H9 (cell line): ENCODE data around the gene ELOVL2. TPM values are rescaled to one million over a fixed set of nuclear protein-coding genes. Genes with fewer than 3 reads are reported as not detected.

Source experiments
- DNase-seq: peaks from one replicate; pipeline ENCODE4 v3.0.0-alpha.2; 2017
- H2AFZ ChIP-seq: one replicate; pipeline ENCODE4 v1.6.1; 2013; ENCODE audit warnings: mild to moderate bottlenecking, low read length, control low read depth, moderate library complexity
- H2AK5ac ChIP-seq: 2 replicates; pipeline ENCODE4 v1.6.1; 2013; ENCODE audit warnings: low read length, control low read depth, mixed read lengths; ENCODE audit not compliant: insufficient read length
- H2BK120ac ChIP-seq: one replicate; pipeline ENCODE4 v1.6.1; 2013; ENCODE audit warnings: low read depth, mild to moderate bottlenecking, low read length, control low read depth, inconsistent platforms; ENCODE audit not compliant: poor library complexity, severe bottlenecking
- H2BK12ac ChIP-seq: 2 replicates; pipeline ENCODE4 v1.6.1; 2013; ENCODE audit warnings: low read length, control low read depth, mixed read lengths, low read depth; ENCODE audit not compliant: insufficient read length
- H2BK15ac ChIP-seq: 2 replicates; pipeline ENCODE4 v1.6.1; 2013; ENCODE audit warnings: low read depth, low read length, control low read depth
- H2BK20ac ChIP-seq: one replicate; pipeline ENCODE4 v1.6.1; 2013; ENCODE audit warnings: low read depth, mild to moderate bottlenecking, low read length, control low read depth, inconsistent platforms; ENCODE audit not compliant: poor library complexity, severe bottlenecking
- H2BK5ac ChIP-seq: 2 replicates; pipeline ENCODE4 v1.6.1; 2013; ENCODE audit warnings: low read length, control low read depth, mixed read lengths; ENCODE audit not compliant: insufficient read length
- H3K14ac ChIP-seq: 2 replicates; pipeline ENCODE4 v1.6.1; 2013; ENCODE audit warnings: low read length, control low read depth; ENCODE audit not compliant: insufficient read depth
- H3K18ac ChIP-seq: 2 replicates; pipeline ENCODE4 v1.6.1; 2013; ENCODE audit warnings: low read depth, mild to moderate bottlenecking, mixed read lengths, low read length, control low read depth; ENCODE audit not compliant: insufficient read length
- H3K23ac ChIP-seq: 2 replicates; pipeline ENCODE4 v1.6.1; 2013; ENCODE audit warnings: low read length, control low read depth, mixed read lengths, low read depth; ENCODE audit not compliant: insufficient read length
- H3K23me2 ChIP-seq: 2 replicates; pipeline ENCODE4 v1.6.1; 2013; ENCODE audit warnings: low read depth, mild to moderate bottlenecking, mixed read lengths, low read length, control low read depth; ENCODE audit not compliant: insufficient read length, poor library complexity, severe bottlenecking
- H3K27ac ChIP-seq: 2 replicates; pipeline ENCODE4 v1.5.1; 2013; ENCODE audit warnings: low read length, control low read depth, mixed read lengths, low read depth; ENCODE audit not compliant: insufficient read length
- H3K27me3 ChIP-seq: 2 replicates; pipeline ENCODE4 v1.6.1; 2013; ENCODE audit warnings: low read length, control low read depth, inconsistent platforms; ENCODE audit not compliant: insufficient read depth
- H3K4ac ChIP-seq: 2 replicates; pipeline ENCODE4 v1.6.1; 2013; ENCODE audit warnings: low read depth, mild to moderate bottlenecking, control low read depth, inconsistent platforms, low read length, moderate library complexity
- H3K4me1 ChIP-seq: 2 replicates; pipeline ENCODE4 v1.6.1; 2013; ENCODE audit warnings: low read length, control low read depth, inconsistent platforms; ENCODE audit not compliant: insufficient read depth
- H3K4me2 ChIP-seq: 2 replicates; pipeline ENCODE4 v1.6.1; 2013; ENCODE audit warnings: low read length, control low read depth, mixed read lengths; ENCODE audit not compliant: insufficient read length, insufficient read depth
- H3K56ac ChIP-seq: 2 replicates; pipeline ENCODE4 v1.6.1; 2013; ENCODE audit warnings: low read depth, mild to moderate bottlenecking, mixed read lengths, low read length, control low read depth; ENCODE audit not compliant: insufficient read length
- H3K79me1 ChIP-seq: 2 replicates; pipeline ENCODE4 v1.6.1; 2013; ENCODE audit warnings: low read depth, mild to moderate bottlenecking, moderate library complexity, low read length, control low read depth, inconsistent platforms; ENCODE audit not compliant: insufficient read depth, poor library complexity, severe bottlenecking
- H3K79me2 ChIP-seq: 2 replicates; pipeline ENCODE4 v1.6.1; 2013; ENCODE audit warnings: low read length, control low read depth, inconsistent platforms; ENCODE audit not compliant: insufficient read depth
- H3K9ac ChIP-seq: 2 replicates; pipeline ENCODE4 v1.6.1; 2013; ENCODE audit warnings: low read length, control low read depth, mixed read lengths; ENCODE audit not compliant: insufficient read length; ENCODE audit errors: extremely low read depth
- H3K9me3 ChIP-seq: one replicate; pipeline ENCODE4 v1.6.1; 2013; ENCODE audit warnings: low read depth, low read length, inconsistent platforms; ENCODE audit not compliant: control insufficient read depth
- H3T11ph ChIP-seq: one replicate; pipeline ENCODE4 v1.6.1; 2013; ENCODE audit warnings: mild to moderate bottlenecking, low read length, control low read depth, inconsistent platforms
- H4K20me1 ChIP-seq: one replicate; pipeline ENCODE4 v1.6.1; 2013; ENCODE audit not compliant: control insufficient read depth, insufficient read length, insufficient read depth
- H4K5ac ChIP-seq: 2 replicates; pipeline ENCODE4 v1.6.1; 2013; ENCODE audit warnings: low read depth, mild to moderate bottlenecking, mixed read lengths, low read length, control low read depth; ENCODE audit not compliant: insufficient read length
- H4K8ac ChIP-seq: replicated peaks from 2 replicates; pipeline ENCODE4 v1.6.1; 2013; ENCODE audit warnings: low read length, control low read depth, mixed read lengths, low read depth; ENCODE audit not compliant: insufficient read length
- H4K91ac ChIP-seq: 2 replicates; pipeline ENCODE4 v1.6.1; 2013; ENCODE audit warnings: low read depth, mild to moderate bottlenecking, moderate library complexity, mixed read lengths, low read length, control low read depth; ENCODE audit not compliant: insufficient read length
- H3K27ac Mint-ChIP-seq, 3 experiments: 2 replicates in 2 of 3; 3 replicates in 1 of 3; pipeline ENCODE4 v1.8.0; 2020 to 2021; ENCODE audit warnings: mixed read lengths in 3 of 3, mild to moderate bottlenecking in 1 of 3, moderate library complexity in 1 of 3
- H3K27me3 Mint-ChIP-seq: 2 replicates; pipeline ENCODE4 v1.8.0; 2021; ENCODE audit warnings: low read depth, mild to moderate bottlenecking, moderate library complexity, mixed read lengths
- H3K36me3 Mint-ChIP-seq, 3 experiments: 2 replicates in 2 of 3; 3 replicates in 1 of 3; pipeline ENCODE4 v1.8.0; 2020 to 2021; ENCODE audit warnings: low read depth in 3 of 3, mixed read lengths in 3 of 3; ENCODE audit not compliant: insufficient read depth in 1 of 3
- H3K4me1 Mint-ChIP-seq, 2 experiments: 2 replicates each; pipeline ENCODE4 v1.8.0; 2020; ENCODE audit warnings: mixed read lengths in 2 of 2
- H3K4me3 Mint-ChIP-seq, 2 experiments: 2 replicates in 1 of 2; 3 replicates in 1 of 2; pipeline ENCODE4 v1.8.0; 2020 to 2021; ENCODE audit warnings: mild to moderate bottlenecking in 2 of 2, mixed read lengths in 2 of 2, moderate library complexity in 1 of 2
- H3K9me3 Mint-ChIP-seq, 2 experiments: 2 replicates in 1 of 2; 3 replicates in 1 of 2; pipeline ENCODE4 v1.8.0; 2020; ENCODE audit warnings: mild to moderate bottlenecking in 2 of 2, mixed read lengths in 2 of 2, moderate library complexity in 1 of 2
- WGBS: extraction: QIAGEN DNeasy Blood & Tissue Kit; methylation state at CpG from one replicate; pipeline ENCODE4 v1.1.7; 2013; ENCODE audit warnings: missing lambda C conversion rate, low lambda C conversion rate, mixed read lengths; ENCODE audit not compliant: insufficient read length; ENCODE audit errors: extremely low coverage; 5-methylcytosine and 5-hydroxymethylcytosine counted together
- total RNA-seq: library from RNA; stranded (reverse); gene quantifications from 2 replicates; pipeline ENCODE4 v1.2.1, GENCODE V29; 2021
- TF ChIP-seq, protein P1 (sequence below): fragments of 200-600 bp; sonication (generic); conservative IDR thresholded peaks from 3 replicates; pipeline ENCODE4 v1.8.0; 2021; ENCODE audit warnings: antibody characterized with exemption, mild to moderate bottlenecking

ELOVL2 gene
- total RNA-seq, 1 experiment from 2014 or later = 0.57 TPM

DNA sequence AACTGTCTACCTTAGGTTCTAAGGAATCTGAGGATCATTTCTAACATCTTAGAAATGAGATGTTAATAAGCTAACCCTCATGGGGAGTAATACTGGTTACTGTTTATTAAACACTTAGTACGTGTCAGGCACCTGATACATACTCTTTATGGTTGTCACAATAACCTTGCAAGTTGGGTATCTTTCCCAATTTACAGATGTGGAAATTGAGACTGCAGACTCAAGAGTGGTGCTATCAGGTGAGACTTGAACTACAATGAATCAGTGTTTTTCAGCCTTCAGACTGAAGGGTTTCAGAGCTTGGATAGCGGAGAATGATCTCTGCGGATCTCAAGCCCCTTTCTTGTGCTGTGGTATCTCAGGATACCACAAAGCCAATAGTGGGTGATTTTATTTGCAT is 27.0 kb downstream of the ELOVL2 start:
- Histone ChIP-seq H2BK20ac (no peak overlapping the region), H2AK5ac (no peak overlapping the region), H3K79me2 (no peaks in the 10 kb centered on the region), H3K9me3 (no peaks in the 10 kb centered on the region), H3K23ac (no peak overlapping the region), H4K91ac (no peak overlapping the region), H3K79me1 (no peaks in the 10 kb centered on the region), H3K4ac (no peak overlapping the region), H2AFZ (no peak overlapping the region), H3K14ac (no peak overlapping the region), H3K9ac (no peak overlapping the region), H3K23me2 (no peaks in the 10 kb centered on the region), H3K27me3 (no peaks in the 10 kb centered on the region), H3T11ph (no peak overlapping the region), H4K8ac (no peak overlapping the region), H2BK15ac (no peak overlapping the region), H4K5ac (no peak overlapping the region), H3K27ac (no peak overlapping the region), H3K18ac (no peak overlapping the region), H3K4me1 (no peaks in the 10 kb centered on the region; the same call in 1 of the 2 replicates), H3K56ac (no peak overlapping the region), H2BK12ac (no peak overlapping the region), H4K20me1 (no peaks in the 10 kb centered on the region), H2BK5ac (no peak overlapping the region), H2BK120ac (no peak overlapping the region), H3K4me2 (no peak overlapping the region)
- Mint-ChIP-seq H3K9me3 (no peaks in the 10 kb centered on the region), H3K27ac (no peak overlapping the region), H3K27me3 (peaks cover 4% of the 10 kb centered on the region), H3K36me3 (no peaks in the 10 kb centered on the region), H3K4me1 (peaks cover 13 to 14% of the 10 kb centered on the region in 2 experiments), H3K4me3 (no peak overlapping the region)
- TF ChIP-seq, protein P1, sequence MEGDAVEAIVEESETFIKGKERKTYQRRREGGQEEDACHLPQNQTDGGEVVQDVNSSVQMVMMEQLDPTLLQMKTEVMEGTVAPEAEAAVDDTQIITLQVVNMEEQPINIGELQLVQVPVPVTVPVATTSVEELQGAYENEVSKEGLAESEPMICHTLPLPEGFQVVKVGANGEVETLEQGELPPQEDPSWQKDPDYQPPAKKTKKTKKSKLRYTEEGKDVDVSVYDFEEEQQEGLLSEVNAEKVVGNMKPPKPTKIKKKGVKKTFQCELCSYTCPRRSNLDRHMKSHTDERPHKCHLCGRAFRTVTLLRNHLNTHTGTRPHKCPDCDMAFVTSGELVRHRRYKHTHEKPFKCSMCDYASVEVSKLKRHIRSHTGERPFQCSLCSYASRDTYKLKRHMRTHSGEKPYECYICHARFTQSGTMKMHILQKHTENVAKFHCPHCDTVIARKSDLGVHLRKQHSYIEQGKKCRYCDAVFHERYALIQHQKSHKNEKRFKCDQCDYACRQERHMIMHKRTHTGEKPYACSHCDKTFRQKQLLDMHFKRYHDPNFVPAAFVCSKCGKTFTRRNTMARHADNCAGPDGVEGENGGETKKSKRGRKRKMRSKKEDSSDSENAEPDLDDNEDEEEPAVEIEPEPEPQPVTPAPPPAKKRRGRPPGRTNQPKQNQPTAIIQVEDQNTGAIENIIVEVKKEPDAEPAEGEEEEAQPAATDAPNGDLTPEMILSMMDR = no peak
- DNase-seq = no peak
- WGBS = no CpG with 5 or more reads among the region's 3 CpGs
